Parathyroid adenoma (tissue), 2 donors: ENCODE results near the gene ATXN3.

Source experiments
- H2AFZ ChIP-seq: fragments of 300-600 bp; sonication (generic); one replicate; pipeline ENCODE4 v1.7.0; 2017; ENCODE audit warnings: antibody characterized with exemption, mild to moderate bottlenecking
- H3K27ac ChIP-seq: fragments of 300-600 bp; sonication (generic); one replicate; pipeline ENCODE4 v1.7.0; 2017
- H3K27me3 ChIP-seq: fragments of 300-600 bp; sonication (generic); one replicate; pipeline ENCODE4 v1.7.0; 2017; ENCODE audit warnings: low read length; ENCODE audit not compliant: control insufficient read depth, insufficient read depth
- H3K36me3 ChIP-seq: fragments of 300-600 bp; sonication (generic); one replicate; pipeline ENCODE4 v1.7.0; 2017; ENCODE audit warnings: low read length; ENCODE audit not compliant: control insufficient read depth, insufficient read depth
- H3K4me1 ChIP-seq: fragments of 300-600 bp; sonication (generic); one replicate; pipeline ENCODE4 v1.7.0; 2017; ENCODE audit warnings: control low read depth
- H3K4me2 ChIP-seq: fragments of 300-600 bp; sonication (generic); one replicate; pipeline ENCODE4 v1.7.0; 2017; ENCODE audit warnings: low read length
- H3K4me3 ChIP-seq: fragments of 300-600 bp; sonication (generic); one replicate; pipeline ENCODE4 v1.7.0; 2017; ENCODE audit warnings: low read depth, low read length
- H3K79me2 ChIP-seq: fragments of 300-600 bp; sonication (generic); one replicate; pipeline ENCODE4 v1.7.0; 2017; ENCODE audit warnings: control low read depth
- H3K9ac ChIP-seq: fragments of 300-600 bp; sonication (generic); one replicate; pipeline ENCODE4 v1.7.0; 2017; ENCODE audit warnings: mild to moderate bottlenecking
- H3K9me3 ChIP-seq: fragments of 300-600 bp; sonication (generic); one replicate; pipeline ENCODE4 v1.7.0; 2017; ENCODE audit warnings: low read length; ENCODE audit not compliant: control insufficient read depth
- CTCF ChIP-seq: fragments of 300-600 bp; sonication (generic); IDR thresholded peaks from one replicate; pipeline ENCODE4 v1.7.0; 2017; ENCODE audit warnings: antibody characterized with exemption, mild to moderate bottlenecking
- donor health status: primary hyperparathyroidism.

ATXN3 gene

GRCh38 chr14:92108345-92109254 lies 2.2 kb upstream of the ATXN3 start:
- no peak for TF ChIP-seq CTCF
- H3K27ac ChIP-seq: no peak overlapping the region
- peaks cover 3% of the 10 kb centered on the region for H3K4me1 ChIP-seq
- peaks cover 18% of the 10 kb centered on the region for H3K79me2 ChIP-seq
- no peaks in the 10 kb centered on the region for H3K9me3 ChIP-seq
- no peak overlapping the region for H3K9ac ChIP-seq
- peak overlapping the region; percentile 7 for H2AFZ ChIP-seq
- H3K27me3 ChIP-seq: no peaks in the 10 kb centered on the region
- H3K4me2 ChIP-seq: no peak overlapping the region
- no peaks in the 10 kb centered on the region for H3K36me3 ChIP-seq
- H3K4me3 ChIP-seq: no peak overlapping the region

DNA sequence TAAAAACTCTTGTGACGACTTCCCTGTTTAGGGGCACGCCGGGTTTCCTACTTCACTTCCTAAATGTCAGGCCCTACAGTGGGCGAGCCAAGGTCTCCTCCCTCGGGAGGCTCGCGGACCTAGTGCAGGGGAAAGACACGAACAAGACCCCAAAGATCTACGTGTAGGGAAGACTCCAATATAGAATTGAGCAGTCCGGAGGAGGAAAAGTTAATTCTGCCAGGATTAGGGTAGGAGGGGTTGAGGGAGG lies 564 bp downstream of the ATXN3 start:
- Histone ChIP-seq H3K9ac (peak overlapping the region; percentile 55), H3K4me2 (peak overlapping the region; percentile 77)
- no peak for TF ChIP-seq CTCF

GRCh38 chr14:92105073-92105892 lies 1.1 kb downstream of the ATXN3 start:
- peak overlapping the region; percentile 77 for H3K4me2 ChIP-seq
- H3K9ac ChIP-seq: peak overlapping the region; percentile 55
- H3K36me3 ChIP-seq: no peaks in the 10 kb centered on the region
- peaks cover 20% of the 10 kb centered on the region for H3K79me2 ChIP-seq
- peak overlapping the region; percentile 90 for H3K27ac ChIP-seq
- H3K4me1 ChIP-seq: peaks cover 3% of the 10 kb centered on the region
- no peak for TF ChIP-seq CTCF
- peak overlapping the region; percentile 86 for H3K4me3 ChIP-seq
- H3K9me3 ChIP-seq: no peaks in the 10 kb centered on the region
- H2AFZ ChIP-seq: peak overlapping the region; percentile 96
- H3K27me3 ChIP-seq: no peaks in the 10 kb centered on the region

More for the DNA sequence above, 564 bp downstream of the ATXN3 start:
- Histone ChIP-seq H3K36me3 (no peaks in the 10 kb centered on the region), H3K4me3 (peak overlapping the region; percentile 86), H3K9me3 (no peaks in the 10 kb centered on the region), H3K27ac (peak overlapping the region; percentile 90), H3K27me3 (no peaks in the 10 kb centered on the region), H2AFZ (peak overlapping the region; percentile 96), H3K79me2 (peaks cover 20% of the 10 kb centered on the region), H3K4me1 (peaks cover 3% of the 10 kb centered on the region)

DNA sequence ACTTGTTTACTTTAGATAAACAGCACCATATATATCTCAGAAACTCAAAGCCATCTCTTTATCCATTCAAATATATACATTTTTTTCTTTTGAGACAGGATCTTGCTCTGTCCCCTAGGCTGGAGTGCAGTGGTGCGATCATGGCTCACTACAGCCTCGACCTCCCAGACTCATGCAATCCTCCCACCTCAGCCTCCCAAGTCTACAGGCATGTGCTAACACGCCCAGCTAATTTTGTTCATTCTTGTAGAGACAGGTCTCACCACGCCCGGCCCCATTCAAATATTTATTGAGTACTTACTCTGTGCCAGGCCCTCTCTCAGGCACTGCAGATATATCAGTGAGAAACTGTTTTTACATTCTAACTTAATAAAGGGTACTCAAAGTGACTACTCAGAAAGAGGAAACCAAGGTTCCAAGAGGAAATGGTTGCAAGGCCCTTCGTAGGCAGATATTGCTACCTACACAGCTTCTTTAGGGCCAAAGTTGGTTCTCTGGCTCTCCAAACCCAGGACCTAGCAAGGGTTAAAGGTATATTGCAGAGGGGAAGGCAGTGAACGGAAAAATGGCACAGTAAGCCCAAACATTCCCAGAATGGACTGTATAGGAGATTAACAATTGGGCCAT lies 2.9 kb downstream of the ATXN3 start:
- H3K4me3 ChIP-seq: no peak overlapping the region
- H2AFZ ChIP-seq: no peak overlapping the region
- H3K27me3 ChIP-seq: no peaks in the 10 kb centered on the region
- no peak for TF ChIP-seq CTCF
- H3K4me2 ChIP-seq: no peak overlapping the region
- H3K79me2 ChIP-seq: peaks cover 20% of the 10 kb centered on the region
- H3K36me3 ChIP-seq: no peaks in the 10 kb centered on the region
- no peak overlapping the region for H3K9ac ChIP-seq
- H3K27ac ChIP-seq: no peak overlapping the region
- H3K4me1 ChIP-seq: peaks cover 3% of the 10 kb centered on the region
- no peaks in the 10 kb centered on the region for H3K9me3 ChIP-seq
